ENCODE data around the gene MS4A1.
"Not testable (repeated sequence)": the region's sequence is repeated elsewhere in the genome, so short reads cannot be mapped to it uniquely, and the experiment has no call there.

The MS4A1 gene

GRCh38 chr11:60455531-60456042, at the start of gene MS4A1:
Gene MS4A1, plus strand, starts transcription at chr11:60455847. Its CDS starts 6,528 bp downstream, at chr11:60462375.
- DNase-seq (ENCODE audit: low read depth in 2 of 2) = no peak

DNA sequence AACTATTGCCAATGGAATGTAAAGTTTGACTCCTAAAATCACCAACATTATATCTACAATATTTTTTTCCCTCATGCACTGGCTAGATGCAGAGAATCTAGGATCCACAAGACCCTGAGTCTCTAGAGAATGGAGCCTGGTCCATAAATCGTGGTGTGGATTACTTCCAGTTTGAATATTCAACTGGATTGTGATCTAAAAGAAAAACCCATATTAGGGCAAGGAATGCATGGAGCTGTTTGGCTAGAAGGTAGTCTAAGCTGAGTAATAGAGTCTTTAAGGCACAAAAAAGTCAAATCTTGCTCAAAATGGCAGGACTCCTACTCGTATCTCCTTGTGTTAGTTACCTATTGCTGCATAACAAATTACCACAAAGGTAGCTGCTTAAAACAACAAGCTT, 35.6 kb upstream of the MS4A1 start:
- DNase-seq (ENCODE audit: low read depth in 2 of 2) = no peak

GRCh38 chr11:60422609-60423008, 33.0 kb upstream of the MS4A1 start:
- no peak for DNase-seq (ENCODE audit: low read depth in 2 of 2)

GRCh38 chr11:60428517-60428916, 27.1 kb upstream of the MS4A1 start:
- no peak for DNase-seq (ENCODE audit: low read depth in 2 of 2)

GRCh38 chr11:60429272-60429671, 26.4 kb upstream of the MS4A1 start, which contains the start of gene MS4A5:
Gene MS4A5, plus strand, starts transcription at chr11:60429572. Its CDS starts 103 bp downstream, at chr11:60429675.
- DNase-seq (ENCODE audit: low read depth in 2 of 2) = no peak

GRCh38 chr11:60431251-60431650, 24.4 kb upstream of the MS4A1 start:
- DNase-seq (ENCODE audit: low read depth in 2 of 2) = no peak

DNA sequence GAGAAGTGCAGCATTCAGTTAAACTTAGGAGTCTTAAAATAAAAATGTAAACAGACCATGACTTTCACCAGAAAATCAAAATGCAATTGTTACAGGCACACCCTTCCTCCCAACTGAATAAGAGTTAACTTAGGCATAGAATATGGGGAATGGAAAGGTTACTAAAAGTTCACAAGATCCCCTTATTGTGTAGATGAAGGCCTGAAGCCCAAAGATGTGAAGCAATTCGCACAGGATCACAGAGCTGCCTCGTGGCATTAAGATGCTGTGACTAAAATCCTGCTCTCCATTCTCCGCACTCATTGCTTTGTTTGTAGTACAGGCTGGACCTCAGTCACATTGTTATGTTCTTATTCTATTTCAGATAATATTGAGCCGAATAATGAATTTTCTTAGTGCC, 22.2 kb upstream of the MS4A1 start:
- DNase-seq (ENCODE audit: low read depth in 2 of 2) = no peak

- no peak for DNase-seq (ENCODE audit: low read depth in 2 of 2)
These were observed 8.6 kb upstream of the MS4A1 start for GRCh38 chr11:60447070-60447469.

DNA sequence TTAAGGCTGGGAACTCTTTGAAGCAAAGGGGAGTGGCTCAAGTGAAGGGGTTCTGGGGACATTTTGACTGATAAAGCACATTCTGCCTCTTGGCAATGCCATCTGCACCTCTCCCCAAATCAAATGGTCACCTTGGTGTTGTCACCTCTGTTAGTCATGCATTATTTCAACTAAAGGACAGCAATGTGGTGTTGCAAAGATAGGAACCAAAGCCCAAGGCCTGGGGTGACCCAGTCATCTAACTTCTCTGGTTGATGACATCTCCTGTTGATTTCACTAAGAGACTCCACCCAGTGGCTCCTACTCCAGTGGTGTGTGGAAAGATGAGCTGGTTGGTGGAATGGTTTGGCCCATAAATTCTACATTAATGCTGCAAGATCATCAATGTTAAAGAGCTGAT, 7.8 kb upstream of the MS4A1 start:
- no peak for DNase-seq (ENCODE audit: low read depth in 2 of 2)

DNA sequence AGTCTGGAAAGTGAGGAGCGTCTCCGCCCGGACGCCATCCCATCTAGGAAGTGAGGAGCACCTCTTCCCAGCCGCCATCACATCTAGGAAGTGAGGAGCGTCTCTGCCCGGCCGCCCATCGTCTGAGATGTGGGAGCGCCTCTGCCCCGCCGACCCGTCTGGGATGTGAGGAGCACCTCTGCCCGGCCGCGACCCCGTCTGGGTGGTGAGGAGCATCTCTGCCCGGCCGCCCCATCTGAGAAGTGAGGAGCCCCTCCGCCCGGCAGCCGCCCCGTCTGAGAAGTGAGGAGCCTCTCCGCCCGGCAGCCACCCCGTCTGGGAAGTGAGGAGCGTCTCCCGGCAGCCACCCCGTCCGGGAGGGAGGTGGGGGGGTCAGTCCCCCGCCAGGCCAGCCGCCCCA, 4.5 kb upstream of the MS4A1 start:
- DNase-seq (ENCODE audit: low read depth in 2 of 2) = not testable (repeated sequence)

DNA sequence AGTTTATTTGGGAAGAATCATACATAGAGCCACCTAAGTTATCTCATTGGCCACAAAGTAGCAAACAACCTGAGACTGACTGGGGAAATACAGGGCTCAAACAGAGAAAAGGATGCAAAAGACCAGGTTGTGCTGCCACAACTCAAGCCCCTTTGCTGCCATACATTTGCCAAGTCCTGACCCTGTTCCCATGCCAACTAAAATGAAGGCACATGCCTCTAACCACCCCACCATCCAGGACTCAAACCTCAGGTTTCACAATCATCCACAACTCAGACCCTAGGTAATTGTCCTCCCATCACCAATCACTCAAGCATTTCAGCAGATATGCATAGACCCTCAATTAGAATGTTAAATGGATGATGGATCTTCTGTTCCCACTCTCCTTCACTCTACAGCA, 1.4 kb upstream of the MS4A1 start:
- no peak for DNase-seq (ENCODE audit: low read depth in 2 of 2)

GRCh38 chr11:60457576-60457975, 1.9 kb downstream of the MS4A1 start:
- no peak for DNase-seq (ENCODE audit: low read depth in 2 of 2)

GRCh38 chr11:60459345-60459744, 3.7 kb downstream of the MS4A1 start:
- no peak for DNase-seq (ENCODE audit: low read depth in 2 of 2)

- DNase-seq (ENCODE audit: low read depth in 2 of 2) = no peak
These were observed 13.2 kb downstream of the MS4A1 start for GRCh38 chr11:60468829-60469228.

GRCh38 chr11:60469723-60470122, 14.1 kb downstream of the MS4A1 start:
- no peak for DNase-seq (ENCODE audit: low read depth in 2 of 2)

DNA sequence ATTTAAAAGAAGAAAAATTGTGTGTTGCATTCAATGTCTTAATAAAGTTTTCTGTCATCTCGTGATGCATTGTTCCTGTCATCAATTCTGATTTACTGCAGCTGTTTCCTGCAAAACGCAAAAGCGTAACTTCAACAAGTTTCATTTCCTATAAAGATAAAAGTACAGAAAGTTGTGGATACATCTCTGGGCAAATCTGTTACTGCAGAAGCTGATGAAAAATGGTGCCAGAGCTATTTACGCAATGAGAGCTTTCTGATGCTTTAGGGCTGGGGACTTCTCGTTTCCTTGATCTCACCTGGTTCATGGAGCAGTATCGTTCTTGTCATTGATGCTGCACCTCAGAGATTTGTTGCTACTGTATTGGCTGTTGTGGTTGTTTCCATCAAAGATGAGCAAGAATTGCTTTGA, 21.4 kb downstream of the MS4A1 start:
- DNase-seq (ENCODE audit: low read depth in 2 of 2) = no peak

GRCh38 chr11:60482361-60482760, 26.7 kb downstream of the MS4A1 start:
- DNase-seq (ENCODE audit: low read depth in 2 of 2) = no peak

GRCh38 chr11:60485987-60486386, 30.3 kb downstream of the MS4A1 start:
- DNase-seq (ENCODE audit: low read depth in 2 of 2) = no peak

DNA sequence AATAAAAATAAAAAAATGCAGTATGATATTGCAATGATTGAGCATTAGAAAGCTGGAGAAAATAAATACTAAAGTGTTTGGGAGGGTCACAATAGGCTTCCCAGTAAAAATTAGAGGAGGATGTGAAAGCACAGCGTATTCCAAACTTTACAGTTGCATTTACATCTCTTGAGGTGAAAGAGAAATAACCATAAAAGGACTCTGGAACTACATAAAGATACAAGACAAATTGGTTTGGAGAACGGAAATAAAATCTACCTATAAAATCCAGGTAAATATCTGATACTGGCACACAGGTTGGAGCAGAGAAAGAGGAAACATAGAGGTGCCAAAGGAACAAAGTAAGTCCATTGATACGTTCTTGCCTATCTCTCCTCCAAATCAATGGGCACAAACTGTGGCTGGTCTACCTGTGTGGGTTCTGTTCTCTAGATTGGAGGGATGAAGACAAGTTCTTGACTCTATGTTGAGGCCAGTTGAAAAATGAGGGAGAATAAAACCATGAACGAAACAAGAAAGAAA, 36.9 kb downstream of the MS4A1 start, which contains the start of gene MS4A12:
Gene MS4A12 (plus strand): TSS at position 291 of the 522 bp plus-strand sequence. CDS start 4,541 bp downstream, outside the sequence.
- DNase-seq (ENCODE audit: low read depth in 2 of 2) = no peak

DNA sequence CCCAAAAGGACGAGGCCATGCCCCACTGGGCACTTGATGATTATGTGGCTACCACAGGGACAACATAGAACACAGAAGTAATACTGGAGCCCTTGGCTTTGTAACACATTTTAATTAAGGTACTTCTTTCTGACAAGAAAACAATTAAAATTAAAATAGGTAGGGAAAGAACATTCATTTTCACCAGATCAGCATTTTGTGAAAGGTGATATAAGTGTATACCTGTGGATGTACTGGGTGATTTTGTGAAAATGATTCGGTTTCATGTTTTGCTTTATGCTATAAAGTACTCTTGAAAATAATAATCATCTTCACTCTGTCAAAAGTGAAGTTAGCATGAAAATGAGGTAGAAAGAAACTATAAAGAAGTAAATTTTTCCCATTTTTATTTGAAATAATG, 37.8 kb downstream of the MS4A1 start:
- no peak for DNase-seq (ENCODE audit: low read depth in 2 of 2)

GRCh38 chr11:60498399-60498798, 42.8 kb downstream of the MS4A1 start:
- DNase-seq (ENCODE audit: low read depth in 2 of 2) = no peak

DNA sequence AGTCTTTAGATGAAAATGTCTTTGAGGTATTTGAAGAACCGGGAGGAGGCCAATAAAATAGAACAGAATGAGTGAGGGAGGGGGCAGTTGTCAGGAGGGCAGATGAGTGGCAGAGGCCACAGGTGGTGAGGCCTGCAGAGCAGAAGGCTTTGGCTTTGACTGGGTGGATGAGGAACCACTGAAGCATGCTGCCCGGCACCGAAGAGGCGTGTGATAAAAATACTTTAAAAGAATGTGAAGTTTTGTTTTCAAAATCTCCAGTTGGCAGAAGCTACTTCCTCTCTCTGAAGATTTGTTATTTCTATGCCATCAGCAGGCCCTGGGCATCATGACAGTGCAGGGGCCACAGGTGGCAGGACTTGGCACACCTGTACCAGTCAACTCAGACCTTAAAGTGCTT, 43.2 kb downstream of the MS4A1 start:
- no peak for DNase-seq (ENCODE audit: low read depth in 2 of 2)

- no peak for DNase-seq (ENCODE audit: low read depth in 2 of 2)
These were observed 44.7 kb downstream of the MS4A1 start for GRCh38 chr11:60500276-60500910.

Measured in fibroblast of skin of left biceps (primary cell).